ENCODE results near the gene LRRC8C. TPM values are rescaled to one million over a fixed set of nuclear protein-coding genes. Genes with fewer than 3 reads are reported as not detected.

LRRC8C gene
- total and polyA plus RNA-seq, 2 donors (not counting 1 experiment from before 2014, with no cell fraction given), result 3.9 to 6.8 TPM

- H3K4me1 Mint-ChIP-seq, result peaks cover 41% of the 10 kb centered on the region
Measured at GRCh38 chr1:89690595-89690994, 57.7 kb downstream of the LRRC8C start.

More at GRCh38 chr1:89690595-89690994, 57.7 kb downstream of the LRRC8C start:
- no peaks in the 10 kb centered on the region for H4K20me1 ChIP-seq (ENCODE audit: control insufficient read depth, insufficient read depth, low read length, poor library complexity, severe bottlenecking)
- H3K27ac ChIP-seq (ENCODE audit: low read length in 2 of 2), result no peak overlapping the region
- POLR2A ChIA-PET, result no interaction called here
- DNase-seq, result no peak
- H3K27me3 Mint-ChIP-seq, result no peaks in the 10 kb centered on the region
- intact Hi-C loops (cut with micrococcal nuclease), result loop anchor here (5.0 to 10.0 kb wide), 3 partner anchors 33 to 166 kb away; partner anchors contain the start of gene LRRC8B
- CTCF ChIA-PET, result no interaction called here
- H3K4me3 Mint-ChIP-seq, result no peak overlapping the region
- no peaks in the 10 kb centered on the region for H3K27me3 ChIP-seq (replicated peaks in 1 of 4; ENCODE audit: control extremely low read depth in 1 of 4, control insufficient read depth in 3 of 4, insufficient read depth in 4 of 4, low read length in 3 of 4)
- no peak overlapping the region for H3K4me3 ChIP-seq (ENCODE audit: control extremely low read depth in 1 of 5, extremely low read depth in 1 of 5, insufficient read depth in 1 of 5, low read depth in 2 of 5, low read length in 4 of 5)
- no peaks in the 10 kb centered on the region for H3K9me3 Mint-ChIP-seq (ENCODE audit: insufficient read depth)
- H3K4me1 ChIP-seq (ENCODE audit: control insufficient read depth in 2 of 2, insufficient read depth in 2 of 2, low read length in 2 of 2), result peaks cover 31 to 33% of the 10 kb centered on the region in 2 donors
- no peaks in the 10 kb centered on the region for H3K9me3 ChIP-seq (ENCODE audit: control extremely low read depth in 1 of 3, control insufficient read depth in 2 of 3, insufficient read depth in 1 of 3, low read length in 2 of 3)
- H3K79me2 ChIP-seq (ENCODE audit: control insufficient read depth, insufficient read depth, low read length), result peaks cover 26% of the 10 kb centered on the region
- no peak for ATAC-seq (ENCODE audit: low read depth)
- TF ChIP-seq CTCF (IDR thresholded peaks at IDR 0.05) (no peak), EZH2 (IDR thresholded peaks at IDR 0.05; ENCODE audit: borderline replicate concordance, insufficient read depth, low read depth, low read length, poor library complexity, severe bottlenecking) (no peak)
- 94% methylated on average over 2 of the region's 4 CpGs for WGBS (ENCODE audit: insufficient coverage)
- no peak overlapping the region for H3K4me2 ChIP-seq (replicated peaks; ENCODE audit: low read depth, low read length, poor library complexity, severe bottlenecking)
- no peak overlapping the region for H3K9ac ChIP-seq (ENCODE audit: low read length)
- peaks cover 2 to 18% of the 10 kb centered on the region in 2 experiments for H3K36me3 ChIP-seq (replicated peaks in 1 of 2; ENCODE audit: control extremely low read depth in 1 of 2, control insufficient read depth in 1 of 2, extremely low read depth in 1 of 2, insufficient read depth in 2 of 2, low read length in 1 of 2)
- H2AFZ ChIP-seq (ENCODE audit: insufficient read depth, low read depth, low read length, poor library complexity, severe bottlenecking), result no peak overlapping the region
- H3K27ac Mint-ChIP-seq, result peak overlapping the region; percentile 70
